H9 (cell line): ENCODE data around the gene FAM131C. TPM values are rescaled to one million over a fixed set of nuclear protein-coding genes. Genes with fewer than 3 reads are reported as not detected.
A peak's percentile ranks its signal among the peaks of the same experiment; 100 is the strongest.

Experiments used
- DNase-seq: peaks from one replicate; pipeline ENCODE4 v3.0.0-alpha.2; 2017
- H2AFZ ChIP-seq: one replicate; pipeline ENCODE4 v1.6.1; 2013; ENCODE audit warnings: mild to moderate bottlenecking, low read length, control low read depth, moderate library complexity
- H2AK5ac ChIP-seq: 2 replicates; pipeline ENCODE4 v1.6.1; 2013; ENCODE audit warnings: low read length, control low read depth, mixed read lengths; ENCODE audit not compliant: insufficient read length
- H2BK120ac ChIP-seq: one replicate; pipeline ENCODE4 v1.6.1; 2013; ENCODE audit warnings: low read depth, mild to moderate bottlenecking, low read length, control low read depth, inconsistent platforms; ENCODE audit not compliant: poor library complexity, severe bottlenecking
- H2BK12ac ChIP-seq: 2 replicates; pipeline ENCODE4 v1.6.1; 2013; ENCODE audit warnings: low read length, control low read depth, mixed read lengths, low read depth; ENCODE audit not compliant: insufficient read length
- H2BK15ac ChIP-seq: 2 replicates; pipeline ENCODE4 v1.6.1; 2013; ENCODE audit warnings: low read depth, low read length, control low read depth
- H2BK20ac ChIP-seq: one replicate; pipeline ENCODE4 v1.6.1; 2013; ENCODE audit warnings: low read depth, mild to moderate bottlenecking, low read length, control low read depth, inconsistent platforms; ENCODE audit not compliant: poor library complexity, severe bottlenecking
- H2BK5ac ChIP-seq: 2 replicates; pipeline ENCODE4 v1.6.1; 2013; ENCODE audit warnings: low read length, control low read depth, mixed read lengths; ENCODE audit not compliant: insufficient read length
- H3K14ac ChIP-seq: 2 replicates; pipeline ENCODE4 v1.6.1; 2013; ENCODE audit warnings: low read length, control low read depth; ENCODE audit not compliant: insufficient read depth
- H3K18ac ChIP-seq: 2 replicates; pipeline ENCODE4 v1.6.1; 2013; ENCODE audit warnings: low read depth, mild to moderate bottlenecking, mixed read lengths, low read length, control low read depth; ENCODE audit not compliant: insufficient read length
- H3K23ac ChIP-seq: 2 replicates; pipeline ENCODE4 v1.6.1; 2013; ENCODE audit warnings: low read length, control low read depth, mixed read lengths, low read depth; ENCODE audit not compliant: insufficient read length
- H3K23me2 ChIP-seq: 2 replicates; pipeline ENCODE4 v1.6.1; 2013; ENCODE audit warnings: low read depth, mild to moderate bottlenecking, mixed read lengths, low read length, control low read depth; ENCODE audit not compliant: insufficient read length, poor library complexity, severe bottlenecking
- H3K27ac ChIP-seq: 2 replicates; pipeline ENCODE4 v1.5.1; 2013; ENCODE audit warnings: low read length, control low read depth, mixed read lengths, low read depth; ENCODE audit not compliant: insufficient read length
- H3K27me3 ChIP-seq: 2 replicates; pipeline ENCODE4 v1.6.1; 2013; ENCODE audit warnings: low read length, control low read depth, inconsistent platforms; ENCODE audit not compliant: insufficient read depth
- H3K4ac ChIP-seq: 2 replicates; pipeline ENCODE4 v1.6.1; 2013; ENCODE audit warnings: low read depth, mild to moderate bottlenecking, control low read depth, inconsistent platforms, low read length, moderate library complexity
- H3K4me1 ChIP-seq: 2 replicates; pipeline ENCODE4 v1.6.1; 2013; ENCODE audit warnings: low read length, control low read depth, inconsistent platforms; ENCODE audit not compliant: insufficient read depth
- H3K4me2 ChIP-seq: 2 replicates; pipeline ENCODE4 v1.6.1; 2013; ENCODE audit warnings: low read length, control low read depth, mixed read lengths; ENCODE audit not compliant: insufficient read length, insufficient read depth
- H3K56ac ChIP-seq: 2 replicates; pipeline ENCODE4 v1.6.1; 2013; ENCODE audit warnings: low read depth, mild to moderate bottlenecking, mixed read lengths, low read length, control low read depth; ENCODE audit not compliant: insufficient read length
- H3K79me1 ChIP-seq: 2 replicates; pipeline ENCODE4 v1.6.1; 2013; ENCODE audit warnings: low read depth, mild to moderate bottlenecking, moderate library complexity, low read length, control low read depth, inconsistent platforms; ENCODE audit not compliant: insufficient read depth, poor library complexity, severe bottlenecking
- H3K79me2 ChIP-seq: 2 replicates; pipeline ENCODE4 v1.6.1; 2013; ENCODE audit warnings: low read length, control low read depth, inconsistent platforms; ENCODE audit not compliant: insufficient read depth
- H3K9ac ChIP-seq: 2 replicates; pipeline ENCODE4 v1.6.1; 2013; ENCODE audit warnings: low read length, control low read depth, mixed read lengths; ENCODE audit not compliant: insufficient read length; ENCODE audit errors: extremely low read depth
- H3K9me3 ChIP-seq: one replicate; pipeline ENCODE4 v1.6.1; 2013; ENCODE audit warnings: low read depth, low read length, inconsistent platforms; ENCODE audit not compliant: control insufficient read depth
- H3T11ph ChIP-seq: one replicate; pipeline ENCODE4 v1.6.1; 2013; ENCODE audit warnings: mild to moderate bottlenecking, low read length, control low read depth, inconsistent platforms
- H4K20me1 ChIP-seq: one replicate; pipeline ENCODE4 v1.6.1; 2013; ENCODE audit not compliant: control insufficient read depth, insufficient read length, insufficient read depth
- H4K5ac ChIP-seq: 2 replicates; pipeline ENCODE4 v1.6.1; 2013; ENCODE audit warnings: low read depth, mild to moderate bottlenecking, mixed read lengths, low read length, control low read depth; ENCODE audit not compliant: insufficient read length
- H4K8ac ChIP-seq: replicated peaks from 2 replicates; pipeline ENCODE4 v1.6.1; 2013; ENCODE audit warnings: low read length, control low read depth, mixed read lengths, low read depth; ENCODE audit not compliant: insufficient read length
- H4K91ac ChIP-seq: 2 replicates; pipeline ENCODE4 v1.6.1; 2013; ENCODE audit warnings: low read depth, mild to moderate bottlenecking, moderate library complexity, mixed read lengths, low read length, control low read depth; ENCODE audit not compliant: insufficient read length
- H3K27ac Mint-ChIP-seq, 3 experiments: 2 replicates in 2 of 3; 3 replicates in 1 of 3; pipeline ENCODE4 v1.8.0; 2020 to 2021; ENCODE audit warnings: mixed read lengths in 3 of 3, mild to moderate bottlenecking in 1 of 3, moderate library complexity in 1 of 3
- H3K27me3 Mint-ChIP-seq: 2 replicates; pipeline ENCODE4 v1.8.0; 2021; ENCODE audit warnings: low read depth, mild to moderate bottlenecking, moderate library complexity, mixed read lengths
- H3K36me3 Mint-ChIP-seq, 3 experiments: 2 replicates in 2 of 3; 3 replicates in 1 of 3; pipeline ENCODE4 v1.8.0; 2020 to 2021; ENCODE audit warnings: low read depth in 3 of 3, mixed read lengths in 3 of 3; ENCODE audit not compliant: insufficient read depth in 1 of 3
- H3K4me1 Mint-ChIP-seq, 2 experiments: 2 replicates each; pipeline ENCODE4 v1.8.0; 2020; ENCODE audit warnings: mixed read lengths in 2 of 2
- H3K4me3 Mint-ChIP-seq, 2 experiments: 2 replicates in 1 of 2; 3 replicates in 1 of 2; pipeline ENCODE4 v1.8.0; 2020 to 2021; ENCODE audit warnings: mild to moderate bottlenecking in 2 of 2, mixed read lengths in 2 of 2, moderate library complexity in 1 of 2
- H3K9me3 Mint-ChIP-seq, 2 experiments: 2 replicates in 1 of 2; 3 replicates in 1 of 2; pipeline ENCODE4 v1.8.0; 2020; ENCODE audit warnings: mild to moderate bottlenecking in 2 of 2, mixed read lengths in 2 of 2, moderate library complexity in 1 of 2
- CTCF ChIP-seq: fragments of 200-600 bp; sonication (generic); conservative IDR thresholded peaks from 3 replicates; pipeline ENCODE4 v1.8.0; 2021; ENCODE audit warnings: antibody characterized with exemption, mild to moderate bottlenecking
- WGBS: extraction: QIAGEN DNeasy Blood & Tissue Kit; methylation state at CpG from one replicate; pipeline ENCODE4 v1.1.7; 2013; ENCODE audit warnings: missing lambda C conversion rate, low lambda C conversion rate, mixed read lengths; ENCODE audit not compliant: insufficient read length; ENCODE audit errors: extremely low coverage; 5-methylcytosine and 5-hydroxymethylcytosine counted together
- total RNA-seq: library from RNA; stranded (reverse); gene quantifications from 2 replicates; pipeline ENCODE4 v1.2.1, GENCODE V29; 2021

The FAM131C gene
- total RNA-seq, 1 experiment from 2014 or later: 0.61 TPM

DNA sequence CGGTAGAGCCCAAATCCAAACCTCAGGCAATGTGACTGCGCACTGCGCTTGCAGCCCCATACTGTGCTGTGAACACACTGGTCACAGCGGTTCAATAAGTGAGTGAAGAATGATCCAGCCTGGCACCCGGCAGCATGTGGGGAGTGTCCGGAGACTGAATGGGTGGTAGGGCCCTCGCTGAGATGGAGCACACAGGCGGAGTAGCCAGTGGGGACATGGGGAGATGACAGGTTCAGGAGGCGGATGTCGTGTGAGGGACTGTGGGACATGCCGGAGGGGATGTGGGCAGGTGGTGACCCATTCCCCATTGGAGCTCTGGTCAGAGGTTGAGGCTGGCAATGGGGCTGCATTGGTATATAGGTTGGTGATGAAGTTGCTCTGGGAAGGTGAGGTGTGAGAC, 63.8 kb downstream of the FAM131C start:
- Mint-ChIP-seq H3K9me3 (no peaks in the 10 kb centered on the region), H3K4me3 (no peak overlapping the region), H3K27me3 (peaks cover 17% of the 10 kb centered on the region), H3K27ac (no peak overlapping the region), H3K4me1 (peaks cover 20 to 23% of the 10 kb centered on the region in 2 experiments), H3K36me3 (no peaks in the 10 kb centered on the region)
- no peak overlapping the region for H3T11ph ChIP-seq
- no peak overlapping the region for H4K91ac ChIP-seq
- no peak overlapping the region for H3K23ac ChIP-seq
- H3K9me3 ChIP-seq: no peaks in the 10 kb centered on the region
- no peak overlapping the region for H4K5ac ChIP-seq
- no peak overlapping the region for H2AFZ ChIP-seq
- no peak overlapping the region for H3K56ac ChIP-seq
- H2BK15ac ChIP-seq: no peak overlapping the region
- H3K9ac ChIP-seq: no peak overlapping the region
- H3K27ac ChIP-seq: no peak overlapping the region
- no peak overlapping the region for H2AK5ac ChIP-seq
- H3K4ac ChIP-seq: no peak overlapping the region
- no peaks in the 10 kb centered on the region for H3K79me2 ChIP-seq
- no peak overlapping the region for H3K18ac ChIP-seq
- H3K4me1 ChIP-seq: peaks cover 8% of the 10 kb centered on the region; the same call in 1 of the 2 replicates
- peak; percentile 26 for DNase-seq
- H3K79me1 ChIP-seq: no peaks in the 10 kb centered on the region
- H3K14ac ChIP-seq: no peak overlapping the region
- H4K20me1 ChIP-seq: no peaks in the 10 kb centered on the region
- TF ChIP-seq CTCF: no peak
- no CpG with 5 or more reads among the region's 11 CpGs for WGBS
- no peak overlapping the region for H2BK20ac ChIP-seq
- H3K23me2 ChIP-seq: no peaks in the 10 kb centered on the region
- H2BK120ac ChIP-seq: no peak overlapping the region
- no peaks in the 10 kb centered on the region for H3K27me3 ChIP-seq
- H3K4me2 ChIP-seq: no peak overlapping the region
- H2BK5ac ChIP-seq: no peak overlapping the region
- H4K8ac ChIP-seq: no peak overlapping the region
- H2BK12ac ChIP-seq: no peak overlapping the region
